A549 treated with DMSO at 1 μM for 4 hours (cell line): ENCODE data around the gene ZNF440. TPM values are rescaled to one million over a fixed set of nuclear protein-coding genes. Genes with fewer than 3 reads are reported as not detected.

Experiments
- total RNA-seq: library from RNA; stranded (reverse); fragments of 200-300 nt; extraction: Qiagen RNA extraction; gene quantifications from 5 replicates; pipeline ENCODE4 v1.2.3, GENCODE V29; 2022; ENCODE audit warnings: low read depth

Gene ZNF440
- total RNA-seq: 0.04 to 0.14 TPM (median 0.11 TPM) in 5 replicates

GRCh38 chr19:11814029-11814699, at the start of gene ZNF440:
Gene ZNF440 (plus strand): TSS chr19:11814273. CDS start chr19:11814448, 175 bp downstream.

GRCh38 chr19:11766597-11767591, 47.2 kb upstream of the ZNF440 start, which contains the start of gene ZNF441:
Gene ZNF441 (plus strand): TSS chr19:11767000. CDS start chr19:11767194, 194 bp downstream.

GRCh38 chr19:11798391-11799330, 15.4 kb upstream of the ZNF440 start, which contains the start of gene ZNF491:
Gene ZNF491 (plus strand): TSS chr19:11798523. CDS start chr19:11805954, 7,431 bp downstream.

DNA sequence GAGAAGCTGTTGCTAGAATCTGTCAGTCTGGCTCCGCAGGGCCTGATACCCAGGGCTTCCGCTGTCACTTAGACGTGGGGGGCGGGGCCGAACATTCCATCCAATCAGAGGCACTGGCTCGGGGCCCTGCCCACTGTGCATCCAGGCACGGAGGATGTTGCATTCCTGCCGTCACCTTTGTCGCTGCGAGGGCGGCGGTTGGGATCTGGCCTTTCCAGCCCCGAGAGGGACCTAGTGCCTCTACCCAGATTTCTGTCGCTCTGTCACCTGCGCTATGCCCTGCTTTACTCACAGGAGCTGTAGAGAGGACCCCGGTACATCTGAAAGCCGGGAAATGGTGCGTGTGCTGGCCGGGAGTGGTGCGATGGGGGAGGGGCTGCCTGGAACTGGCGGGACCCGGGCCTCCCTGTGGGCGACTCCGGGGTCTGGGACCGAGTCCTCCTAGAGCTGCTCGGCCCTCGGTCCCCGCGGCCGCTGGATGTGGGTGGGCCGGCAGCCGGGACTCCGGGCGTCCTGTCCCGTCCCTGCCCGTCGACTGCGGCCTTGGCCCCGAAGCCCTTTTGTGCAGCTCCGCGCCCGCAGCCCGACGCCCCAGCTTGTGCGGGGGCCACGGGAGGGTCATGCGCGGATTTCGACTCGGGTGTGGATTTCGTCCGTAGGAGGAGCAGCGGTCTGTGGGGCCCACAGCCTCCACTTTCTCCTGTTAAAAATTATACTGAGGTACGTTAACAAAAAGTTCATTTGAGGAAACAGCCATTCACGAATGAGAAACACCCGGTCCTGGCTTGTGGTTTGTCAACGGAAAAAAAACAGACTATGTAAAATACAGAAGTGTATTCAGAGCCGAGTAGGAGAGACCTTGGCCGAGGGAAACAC, 34.8 kb downstream of the ZNF440 start, which contains the start of gene ZNF439:
Gene ZNF439, plus strand, starts transcription at position 133 of the 876 bp plus-strand sequence. Its CDS starts 142 bp downstream, at position 275.

Other genes with a start within 250 kb of the ZNF440 start
- gene ACP5, start 236.6 kb upstream of the ZNF440 start, total RNA-seq: 0.16 to 0.66 TPM (median 0.17 TPM) in 3 of 5 replicates, not detected in the others
- gene ZNF627, start 216.8 kb upstream of the ZNF440 start, total RNA-seq: 2.9 to 4.8 TPM (median 4.1 TPM) in 5 replicates
- gene ZNF823, start 75.3 kb upstream of the ZNF440 start, total RNA-seq: 2.6 to 3.3 TPM (median 3.0 TPM) in 5 replicates
- gene ZNF441, start 47.3 kb upstream of the ZNF440 start, total RNA-seq: not detected in 5 replicates
- not detected in 5 replicates for gene ZNF491, start 15.8 kb upstream of the ZNF440 start, total RNA-seq
- gene ZNF439, start 34.5 kb downstream of the ZNF440 start, total RNA-seq: not detected in 5 replicates
- gene ZNF69, start 73.5 kb downstream of the ZNF440 start, total RNA-seq: not detected in 5 replicates
- 0.19 to 0.33 TPM (median 0.30 TPM) in 5 replicates for gene ZNF700, start 110.8 kb downstream of the ZNF440 start, total RNA-seq
- not detected in 5 replicates for gene ZNF763, start 150.8 kb downstream of the ZNF440 start, total RNA-seq
- gene ZNF433, start 221.4 kb downstream of the ZNF440 start, total RNA-seq: not detected in 5 replicates
- gene ZNF878, start 238.7 kb downstream of the ZNF440 start, total RNA-seq: not detected in 5 replicates